T-helper 2 cell treated with Interferon-gamma antibody and Interleukin-4, amounts not matched to agents 5 μg/mL and 100 μg/mL, for 36 hours (primary cell): ENCODE results near the gene KCNIP4.

ENCODE experiments used
- DNase-seq: peaks from one replicate; pipeline ENCODE4 v3.0.0; 2021; ENCODE audit warnings: low spot score
- H3K27ac Mint-ChIP-seq: one replicate; pipeline ENCODE4 v1.8.0; 2021; ENCODE audit warnings: mild to moderate bottlenecking, mixed read lengths
- H3K27me3 Mint-ChIP-seq: one replicate; pipeline ENCODE4 v1.8.0; 2021; ENCODE audit warnings: low read depth, mixed read lengths
- H3K36me3 Mint-ChIP-seq: one replicate; pipeline ENCODE4 v1.8.0; 2021; ENCODE audit warnings: low read depth, mixed read lengths
- H3K4me1 Mint-ChIP-seq: one replicate; pipeline ENCODE4 v1.8.0; 2021; ENCODE audit warnings: low read depth, mixed read lengths
- H3K4me3 Mint-ChIP-seq: one replicate; pipeline ENCODE4 v1.8.0; 2022; ENCODE audit warnings: mild to moderate bottlenecking, moderate library complexity, mixed read lengths
- H3K9me3 Mint-ChIP-seq: one replicate; pipeline ENCODE4 v1.8.0; 2021; ENCODE audit warnings: mixed read lengths

KCNIP4 gene

DNA sequence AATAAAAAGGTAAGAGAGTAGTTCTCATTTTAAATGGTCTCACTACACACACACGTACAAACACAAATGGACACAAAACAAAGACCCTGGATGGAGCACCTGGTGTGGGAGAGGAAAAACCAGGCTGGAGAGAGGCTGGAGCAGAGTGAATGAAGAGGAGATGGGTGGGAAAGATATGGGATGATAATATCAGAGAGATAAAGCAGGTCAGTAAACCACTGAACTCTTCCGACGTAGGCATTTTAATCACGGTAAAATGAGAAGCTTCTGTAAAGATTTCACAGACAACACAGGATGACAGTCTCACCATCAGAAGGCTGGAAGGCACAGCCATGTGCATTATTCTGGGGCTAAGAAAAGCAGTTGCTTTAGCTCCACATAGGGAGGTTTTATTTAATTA is 532.8 kb downstream of the KCNIP4 start:
- Mint-ChIP-seq H3K9me3 (peaks cover 19% of the 10 kb centered on the region), H3K4me3 (no peak overlapping the region), H3K4me1 (no peaks in the 10 kb centered on the region), H3K27ac (no peak overlapping the region), H3K27me3 (no peaks in the 10 kb centered on the region), H3K36me3 (no peaks in the 10 kb centered on the region)
- no peak for DNase-seq

DNA sequence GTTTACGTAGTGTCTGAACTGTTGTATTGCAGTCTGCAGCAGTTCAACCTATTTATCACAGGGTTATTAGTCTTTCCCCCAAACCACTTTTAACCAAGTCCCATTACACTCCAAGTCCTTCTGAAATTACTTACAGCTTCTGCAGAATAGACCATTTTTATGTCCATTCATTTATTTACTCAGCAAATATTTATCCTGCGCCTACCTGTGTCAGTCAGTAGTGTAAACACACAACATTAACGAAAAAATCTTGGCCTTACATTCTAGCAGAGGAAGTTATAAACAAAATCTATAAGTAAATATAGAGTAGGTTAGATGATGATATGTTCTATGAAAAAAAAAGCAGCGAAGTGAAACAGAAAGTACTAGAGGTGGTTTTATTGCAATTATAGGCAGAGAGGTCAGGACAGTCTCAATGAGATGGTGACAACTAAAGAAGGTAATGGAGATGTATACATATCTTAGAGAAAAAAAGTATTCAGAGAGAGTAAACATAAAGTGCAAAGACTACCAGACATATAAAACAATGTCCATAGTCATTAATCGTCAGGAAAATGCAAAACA is 534.7 kb downstream of the KCNIP4 start:
- no peaks in the 10 kb centered on the region for H3K27me3 Mint-ChIP-seq
- H3K4me1 Mint-ChIP-seq: no peaks in the 10 kb centered on the region
- peaks cover 18% of the 10 kb centered on the region for H3K9me3 Mint-ChIP-seq
- DNase-seq: no peak
- no peaks in the 10 kb centered on the region for H3K36me3 Mint-ChIP-seq
- H3K27ac Mint-ChIP-seq: no peak overlapping the region
- no peak overlapping the region for H3K4me3 Mint-ChIP-seq

DNA sequence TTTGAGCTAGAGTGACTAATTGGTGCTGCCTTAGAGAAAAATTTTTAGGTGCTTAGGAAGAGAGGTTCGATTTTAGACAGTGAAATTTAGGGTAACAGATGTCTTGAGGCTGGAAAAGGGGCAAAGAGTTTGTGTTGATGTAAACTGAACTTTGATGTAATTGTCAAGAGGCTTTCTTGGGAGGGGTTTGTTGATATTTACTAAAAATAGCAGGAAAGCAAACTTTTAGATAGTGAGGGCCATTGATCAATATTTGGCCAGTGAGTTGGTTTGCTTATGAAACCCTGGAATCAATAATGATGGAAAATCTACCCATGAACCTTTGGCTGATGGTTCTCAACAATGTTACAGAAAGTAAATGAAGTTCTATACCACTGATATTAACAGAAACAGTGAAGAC is 537.5 kb downstream of the KCNIP4 start:
- no peak overlapping the region for H3K27ac Mint-ChIP-seq
- H3K4me1 Mint-ChIP-seq: no peaks in the 10 kb centered on the region
- no peaks in the 10 kb centered on the region for H3K36me3 Mint-ChIP-seq
- H3K9me3 Mint-ChIP-seq: peaks cover 22% of the 10 kb centered on the region
- H3K4me3 Mint-ChIP-seq: no peak overlapping the region
- H3K27me3 Mint-ChIP-seq: no peaks in the 10 kb centered on the region
- no peak for DNase-seq

DNA sequence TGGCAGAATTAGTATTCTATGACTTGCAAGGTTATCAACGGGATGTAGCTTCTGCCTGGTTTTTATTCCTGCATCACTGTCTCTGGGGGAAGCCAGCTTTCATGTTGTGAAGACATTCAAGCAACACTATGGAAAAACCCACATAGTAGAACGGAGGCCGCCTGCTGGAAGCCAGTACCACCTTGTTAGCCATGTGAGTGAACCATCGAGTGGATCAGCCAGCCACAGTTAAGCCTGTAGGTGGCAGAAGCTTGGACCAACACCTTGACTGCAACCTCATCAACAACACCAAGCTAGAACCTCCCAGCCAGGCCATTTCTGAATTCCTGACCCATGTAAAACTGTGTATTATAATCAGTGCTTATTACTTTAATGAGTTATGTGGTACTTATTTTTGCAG is 538.2 kb downstream of the KCNIP4 start:
- H3K4me1 Mint-ChIP-seq: no peaks in the 10 kb centered on the region
- no peaks in the 10 kb centered on the region for H3K27me3 Mint-ChIP-seq
- H3K9me3 Mint-ChIP-seq: peaks cover 22% of the 10 kb centered on the region
- no peak for DNase-seq
- no peaks in the 10 kb centered on the region for H3K36me3 Mint-ChIP-seq
- no peak overlapping the region for H3K27ac Mint-ChIP-seq
- no peak overlapping the region for H3K4me3 Mint-ChIP-seq

DNA sequence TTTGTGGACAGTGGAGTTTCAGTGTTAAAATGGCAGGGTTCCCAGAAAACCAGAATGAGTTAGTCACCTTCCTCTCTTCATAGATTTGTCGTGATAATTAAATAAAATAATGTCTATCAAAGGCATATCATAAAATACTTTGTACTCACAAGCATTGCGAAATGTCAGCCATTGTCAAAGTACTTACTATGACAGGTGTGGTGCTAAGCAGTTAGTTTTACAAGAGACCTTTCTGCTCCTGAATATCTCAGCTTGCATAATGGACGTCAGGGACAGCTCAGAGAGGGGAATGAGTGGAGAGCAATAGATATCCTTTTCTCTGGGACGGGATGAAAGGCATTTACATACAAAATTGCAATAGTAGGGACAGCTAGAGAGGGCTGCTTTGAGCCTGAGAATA is 560.9 kb downstream of the KCNIP4 start:
- no peaks in the 10 kb centered on the region for H3K27me3 Mint-ChIP-seq
- no peaks in the 10 kb centered on the region for H3K36me3 Mint-ChIP-seq
- DNase-seq: no peak
- no peak overlapping the region for H3K27ac Mint-ChIP-seq
- no peaks in the 10 kb centered on the region for H3K4me1 Mint-ChIP-seq
- H3K9me3 Mint-ChIP-seq: peaks cover 28% of the 10 kb centered on the region
- no peak overlapping the region for H3K4me3 Mint-ChIP-seq

DNA sequence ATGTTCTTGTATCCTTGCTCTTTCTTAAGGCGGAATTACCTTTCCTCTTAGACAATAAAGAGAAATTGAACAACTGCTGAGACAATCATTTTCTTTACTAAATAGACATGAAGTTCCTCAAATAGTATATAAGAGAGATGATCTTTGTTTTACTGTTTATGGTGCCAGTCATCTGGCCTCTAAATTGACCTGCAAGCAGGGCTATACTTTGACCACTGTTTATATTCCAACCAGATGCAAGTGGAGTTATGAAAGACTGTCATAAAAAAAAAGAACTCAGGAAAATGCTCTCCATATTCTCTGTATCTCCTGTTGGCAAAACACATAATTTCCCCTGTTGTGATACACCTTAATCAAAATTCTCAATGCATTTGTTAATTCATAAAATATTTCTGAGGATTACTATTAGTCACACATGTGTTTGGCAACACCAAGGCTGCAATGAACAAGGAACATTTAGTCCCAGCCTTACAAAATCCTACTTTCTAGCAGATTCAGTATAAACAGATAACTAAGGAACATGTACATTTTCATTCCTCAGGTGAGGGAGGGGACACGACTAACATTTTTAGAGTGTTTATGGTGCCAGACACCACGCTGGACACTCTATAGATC is 562.3 kb downstream of the KCNIP4 start:
- DNase-seq: no peak
- no peaks in the 10 kb centered on the region for H3K27me3 Mint-ChIP-seq
- H3K9me3 Mint-ChIP-seq: peaks cover 26% of the 10 kb centered on the region
- no peak overlapping the region for H3K4me3 Mint-ChIP-seq
- no peaks in the 10 kb centered on the region for H3K36me3 Mint-ChIP-seq
- no peak overlapping the region for H3K27ac Mint-ChIP-seq
- no peaks in the 10 kb centered on the region for H3K4me1 Mint-ChIP-seq

DNA sequence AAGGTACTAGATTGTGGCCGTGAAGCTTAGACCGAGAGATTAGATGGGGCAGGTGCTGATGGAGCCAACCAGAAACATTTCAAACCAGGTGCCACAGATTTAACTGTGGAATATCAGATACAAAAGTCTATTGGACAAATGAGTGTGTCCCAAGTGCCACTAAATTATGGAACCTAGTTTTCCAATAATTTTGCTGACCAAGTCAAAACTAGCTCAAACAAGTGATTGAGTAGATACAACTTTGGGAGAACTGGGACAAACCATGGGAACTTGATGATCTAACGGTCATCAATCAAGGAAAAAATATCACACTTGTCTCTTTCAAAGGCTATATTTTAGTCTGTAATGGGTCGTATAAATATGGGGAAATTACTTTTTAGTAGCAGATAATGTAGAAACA is 562.9 kb downstream of the KCNIP4 start:
- no peaks in the 10 kb centered on the region for H3K36me3 Mint-ChIP-seq
- H3K4me1 Mint-ChIP-seq: no peaks in the 10 kb centered on the region
- no peak overlapping the region for H3K27ac Mint-ChIP-seq
- no peaks in the 10 kb centered on the region for H3K27me3 Mint-ChIP-seq
- peaks cover 24% of the 10 kb centered on the region for H3K9me3 Mint-ChIP-seq
- no peak overlapping the region for H3K4me3 Mint-ChIP-seq
- DNase-seq: no peak

DNA sequence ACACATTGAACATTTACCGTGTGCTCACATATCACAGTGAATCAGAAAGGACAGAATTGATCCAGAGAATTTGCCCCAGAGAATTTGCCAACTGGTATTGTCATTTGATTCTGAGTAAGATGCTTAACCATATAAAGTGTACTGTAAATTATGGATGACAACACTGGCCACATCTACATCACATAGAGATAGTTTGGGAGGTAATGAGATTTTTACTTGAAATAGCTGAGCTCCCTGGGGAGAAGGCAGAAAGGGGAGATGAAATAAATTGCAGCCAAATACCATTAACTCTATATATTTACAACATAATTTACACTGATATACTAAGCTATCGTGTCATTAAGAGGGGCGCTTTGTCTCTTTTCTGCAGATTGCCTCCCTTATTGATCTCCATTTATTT is 564.0 kb downstream of the KCNIP4 start:
- H3K9me3 Mint-ChIP-seq: peaks cover 22% of the 10 kb centered on the region
- H3K4me1 Mint-ChIP-seq: no peaks in the 10 kb centered on the region

DNA sequence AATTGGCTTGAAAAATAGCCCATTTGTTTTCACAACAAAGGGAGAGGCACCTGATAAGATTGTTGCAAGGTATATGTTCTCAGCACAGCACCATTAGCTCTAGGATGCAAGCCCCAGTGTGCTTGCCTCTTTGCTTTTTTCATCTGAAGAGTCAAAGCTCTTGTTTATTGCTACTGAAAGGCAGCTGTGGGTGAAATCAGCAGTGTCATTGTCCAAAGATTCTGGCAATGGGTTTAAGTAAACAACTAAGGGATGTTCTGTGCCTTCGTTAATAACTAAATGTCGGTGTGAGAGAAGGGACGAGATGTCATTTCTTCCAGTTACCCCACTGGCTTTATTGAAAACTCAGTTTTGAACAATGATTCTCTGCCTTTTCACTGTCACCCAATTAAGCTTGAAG is 567.7 kb downstream of the KCNIP4 start:
- no peaks in the 10 kb centered on the region for H3K27me3 Mint-ChIP-seq
- no peak overlapping the region for H3K27ac Mint-ChIP-seq
- peaks cover 33% of the 10 kb centered on the region for H3K9me3 Mint-ChIP-seq
- H3K36me3 Mint-ChIP-seq: no peaks in the 10 kb centered on the region
- H3K4me1 Mint-ChIP-seq: no peaks in the 10 kb centered on the region
- DNase-seq: no peak
- H3K4me3 Mint-ChIP-seq: no peak overlapping the region

More for the DNA sequence above, 564.0 kb downstream of the KCNIP4 start:
- no peak overlapping the region for H3K27ac Mint-ChIP-seq
- H3K4me3 Mint-ChIP-seq: no peak overlapping the region
- no peaks in the 10 kb centered on the region for H3K36me3 Mint-ChIP-seq
- DNase-seq: no peak
- H3K27me3 Mint-ChIP-seq: no peaks in the 10 kb centered on the region

DNA sequence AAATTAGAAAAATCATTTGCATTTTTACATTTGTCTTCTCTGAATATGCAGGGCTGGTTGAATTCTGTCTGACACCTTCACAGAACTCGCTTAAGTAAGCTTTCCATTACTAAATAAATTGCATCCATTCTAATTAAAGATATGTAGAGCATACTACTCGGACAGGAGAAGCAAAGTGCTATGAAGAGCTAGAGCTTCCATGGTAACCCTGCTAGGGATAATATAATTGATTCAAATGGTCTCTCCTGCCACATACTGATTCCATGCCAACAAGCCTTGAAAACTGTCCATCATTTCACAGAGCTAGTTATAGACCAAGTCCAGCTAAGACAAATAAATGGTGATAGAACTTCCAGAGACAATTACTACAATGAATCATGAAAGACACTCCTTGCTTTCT is 571.5 kb downstream of the KCNIP4 start:
- H3K27me3 Mint-ChIP-seq: no peaks in the 10 kb centered on the region
- H3K27ac Mint-ChIP-seq: no peak overlapping the region

DNA sequence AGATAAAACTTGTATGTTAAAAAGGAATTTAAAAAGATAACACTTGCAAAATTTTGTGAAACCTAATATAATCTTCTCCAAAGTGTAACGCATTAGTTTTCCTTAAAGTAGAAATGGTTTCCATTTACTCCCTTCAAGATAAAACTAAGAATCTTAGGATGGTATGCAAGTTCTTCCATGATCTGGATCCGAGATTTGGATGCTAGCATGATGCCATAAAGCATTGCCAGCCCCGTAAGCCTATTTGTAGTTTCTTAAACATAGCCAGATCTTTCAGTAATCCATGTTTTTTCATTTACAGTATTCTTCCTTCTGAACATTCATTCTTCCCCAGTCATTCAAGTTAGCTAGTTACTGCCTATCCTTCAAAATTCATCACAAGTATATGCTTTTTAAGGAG is 572.4 kb downstream of the KCNIP4 start:
- Mint-ChIP-seq H3K4me1 (no peaks in the 10 kb centered on the region), H3K4me3 (no peak overlapping the region), H3K27ac (no peak overlapping the region), H3K27me3 (no peaks in the 10 kb centered on the region), H3K36me3 (no peaks in the 10 kb centered on the region), H3K9me3 (peaks cover 16% of the 10 kb centered on the region)
- DNase-seq: no peak

More for the DNA sequence above, 571.5 kb downstream of the KCNIP4 start:
- H3K36me3 Mint-ChIP-seq: no peaks in the 10 kb centered on the region
- H3K9me3 Mint-ChIP-seq: peaks cover 16% of the 10 kb centered on the region
- DNase-seq: no peak
- no peaks in the 10 kb centered on the region for H3K4me1 Mint-ChIP-seq
- H3K4me3 Mint-ChIP-seq: no peak overlapping the region

DNA sequence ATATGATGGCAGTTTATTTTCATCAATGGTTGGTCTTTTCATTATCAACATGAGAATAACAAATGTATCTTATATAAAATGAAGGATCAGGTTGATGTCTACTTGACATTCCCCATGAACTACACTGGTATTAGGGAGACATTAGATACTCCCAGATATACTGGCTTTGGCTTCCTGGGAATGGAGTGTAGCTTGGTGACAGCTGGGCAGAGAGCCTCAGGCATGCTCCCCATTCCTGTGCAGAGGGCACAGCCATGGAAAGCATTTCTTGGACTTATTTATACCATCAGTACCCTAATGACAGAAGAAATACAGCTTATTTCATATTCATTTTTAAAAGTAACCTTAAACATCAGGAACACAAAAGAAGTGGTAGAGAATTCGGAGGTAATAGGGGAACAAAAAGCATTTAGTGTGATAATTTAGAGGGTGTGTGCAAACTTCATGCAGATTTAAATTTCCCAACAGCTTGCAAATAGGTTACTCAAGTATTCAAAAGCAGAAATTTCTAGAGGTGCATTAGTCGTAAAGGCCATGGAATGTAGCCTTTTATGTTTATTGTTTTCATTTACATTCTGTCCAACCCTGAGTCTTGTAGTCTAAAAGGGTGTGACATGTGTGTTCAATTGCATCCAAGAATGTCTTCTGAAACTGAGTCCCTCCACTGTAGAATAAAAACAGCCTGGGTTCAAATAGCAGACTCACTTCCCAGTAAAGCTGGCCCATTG is 573.8 kb downstream of the KCNIP4 start:
- H3K4me1 Mint-ChIP-seq: no peaks in the 10 kb centered on the region
- H3K27ac Mint-ChIP-seq: no peak overlapping the region
- DNase-seq: no peak
- no peaks in the 10 kb centered on the region for H3K36me3 Mint-ChIP-seq
- no peak overlapping the region for H3K4me3 Mint-ChIP-seq
- H3K9me3 Mint-ChIP-seq: peaks cover 26% of the 10 kb centered on the region
- no peaks in the 10 kb centered on the region for H3K27me3 Mint-ChIP-seq

DNA sequence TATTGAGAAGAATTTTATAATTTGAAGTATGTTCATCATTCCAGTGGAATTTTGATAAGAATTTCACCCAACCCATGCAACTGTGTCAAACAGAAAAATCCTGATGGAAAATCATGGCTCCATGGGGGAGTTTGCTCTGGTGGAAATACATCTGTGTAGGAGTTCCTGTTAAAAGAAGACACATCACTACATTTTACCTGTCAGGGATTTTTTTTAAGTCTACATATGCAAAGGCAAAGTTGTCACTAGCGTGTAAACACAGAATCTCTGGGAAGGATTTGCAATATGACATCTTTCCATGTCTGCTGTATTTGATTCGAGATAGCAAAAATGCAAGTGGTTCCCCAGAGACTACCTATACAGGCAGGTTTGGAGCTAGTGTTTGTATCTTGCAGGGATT is 581.0 kb downstream of the KCNIP4 start:
- H3K27me3 Mint-ChIP-seq: no peaks in the 10 kb centered on the region
- H3K9me3 Mint-ChIP-seq: peaks cover 18% of the 10 kb centered on the region
- no peak overlapping the region for H3K4me3 Mint-ChIP-seq
- no peaks in the 10 kb centered on the region for H3K36me3 Mint-ChIP-seq
- H3K27ac Mint-ChIP-seq: no peak overlapping the region
- DNase-seq: no peak
- no peaks in the 10 kb centered on the region for H3K4me1 Mint-ChIP-seq

DNA sequence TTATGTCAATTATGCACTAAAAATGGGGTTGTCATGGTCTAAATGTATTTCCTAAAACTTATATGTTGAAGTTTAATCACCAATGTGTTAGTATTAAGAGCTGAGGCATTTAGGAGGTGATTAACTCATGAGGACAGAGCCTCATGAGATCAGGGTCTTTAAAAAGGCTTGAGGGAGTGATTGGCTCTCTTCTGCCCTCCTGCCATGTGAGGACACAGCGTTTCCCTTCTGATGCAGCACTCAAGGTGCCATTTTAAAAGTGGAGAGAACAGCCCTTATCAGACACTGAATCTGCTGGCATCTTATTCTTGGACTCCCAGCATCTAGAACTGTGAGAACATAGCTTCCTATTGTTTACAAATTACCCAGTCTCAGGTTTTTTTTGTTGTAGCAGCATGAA is 581.7 kb downstream of the KCNIP4 start:
- Mint-ChIP-seq H3K36me3 (no peaks in the 10 kb centered on the region), H3K4me1 (no peaks in the 10 kb centered on the region), H3K27ac (no peak overlapping the region), H3K4me3 (no peak overlapping the region), H3K27me3 (no peaks in the 10 kb centered on the region), H3K9me3 (peaks cover 18% of the 10 kb centered on the region)
- DNase-seq: no peak
